Measurements from ENCODE around the gene KLHDC8B. TPM values are rescaled to one million over a fixed set of nuclear protein-coding genes. Genes with fewer than 3 reads are reported as not detected.

Gene KLHDC8B
- total RNA-seq (2022; extraction: Qiagen RNA extraction), result 4.3 to 6.4 TPM (median 5.5 TPM) in 5 replicates

DNA sequence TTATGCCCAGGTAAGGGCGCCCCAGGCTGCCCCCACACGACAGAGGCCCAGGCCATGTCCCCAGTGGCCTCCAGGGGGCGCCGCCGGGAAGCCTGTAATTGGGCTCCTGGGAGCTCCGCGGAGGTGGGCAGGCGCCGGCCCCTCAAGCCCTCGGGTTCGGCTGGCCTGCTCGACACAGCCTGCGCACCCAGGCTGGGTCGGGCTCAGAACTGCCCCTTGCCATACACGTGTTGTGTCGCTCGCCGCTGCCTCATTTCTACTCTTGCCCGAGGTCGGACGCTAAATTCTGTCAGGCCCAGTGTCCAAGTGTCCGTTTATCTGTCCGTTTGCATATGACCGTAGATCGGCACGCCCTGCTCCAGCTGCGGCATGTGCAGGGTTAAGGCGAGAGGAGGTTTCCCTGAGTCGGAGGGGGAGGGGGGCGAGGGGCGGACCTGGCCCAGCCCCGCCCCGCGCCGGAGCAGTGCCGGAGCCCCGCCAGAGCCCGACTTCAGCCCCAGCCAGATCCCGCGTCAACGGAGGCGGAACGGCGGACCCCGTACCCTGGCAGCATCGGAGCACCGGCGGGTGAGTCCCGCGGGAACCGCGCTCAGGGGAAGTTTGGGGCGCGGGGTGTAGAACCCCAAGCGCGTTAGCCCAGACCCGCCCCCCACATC is at the start of gene KLHDC8B:
Gene KLHDC8B (plus strand): TSS at position 480 of the 656 bp plus-strand sequence. CDS start 1,172 bp downstream, outside the sequence.

GRCh38 chr3:49132437-49133225 is 38.8 kb upstream of the KLHDC8B start, which contains the start of gene LAMB2:
Gene LAMB2 (minus strand): TSS chr3:49133050. CDS start chr3:49132867, 183 bp downstream.

DNA sequence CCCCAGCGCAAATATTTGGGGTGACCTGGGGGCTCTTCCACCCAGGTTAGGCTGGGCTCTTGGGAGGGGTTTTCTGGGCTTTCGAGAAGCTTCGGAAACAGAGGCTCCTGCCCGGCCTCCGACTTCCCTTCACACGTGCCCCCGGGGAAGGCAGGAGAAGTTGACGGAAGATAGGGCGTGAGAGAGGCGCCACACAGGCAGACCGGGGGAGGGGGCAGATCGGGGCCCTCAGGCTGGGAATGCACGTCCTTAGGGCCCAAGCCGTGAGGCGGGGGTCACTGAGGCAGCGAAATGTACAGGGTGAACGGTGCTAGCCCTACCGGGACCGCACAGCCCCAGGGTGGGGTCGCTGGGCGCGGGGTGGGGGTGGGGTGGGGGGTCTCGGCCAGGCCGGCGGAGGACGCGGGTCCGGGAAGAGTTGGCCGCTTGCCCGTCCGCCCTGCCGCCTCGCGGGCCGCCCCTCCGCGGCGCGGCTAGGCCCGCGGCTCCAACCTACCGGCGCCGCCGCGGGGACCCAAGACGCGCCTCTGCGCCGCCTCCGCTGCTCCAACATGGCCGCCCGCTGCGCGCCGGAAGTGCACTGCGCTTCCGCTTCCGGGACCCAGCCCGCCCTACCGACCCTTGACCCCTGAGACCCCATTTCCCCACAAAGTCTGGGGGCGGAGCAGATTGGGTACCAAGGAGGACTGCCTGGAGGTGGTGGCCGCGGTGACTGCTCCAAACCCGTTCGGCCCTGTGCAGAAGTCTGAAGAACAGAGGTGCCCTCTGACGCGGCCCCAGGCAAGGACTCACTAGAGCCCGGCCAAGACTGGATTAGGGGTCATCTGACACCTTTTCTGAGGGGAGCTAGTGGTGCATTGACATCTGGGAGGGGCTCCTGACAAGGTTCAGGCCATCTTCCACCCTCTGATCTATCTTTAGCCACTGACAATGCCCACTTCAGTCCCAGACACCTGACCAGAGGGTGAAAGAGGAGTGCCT is 5.3 kb upstream of the KLHDC8B start, which contains the start of gene CCDC71:
Gene CCDC71 (minus strand): TSS at position 561 of the 981 bp plus-strand sequence. CDS start 2,123 bp downstream, outside the sequence.

Other genes with a start within 250 kb of the KLHDC8B start
- 12.4 to 21.3 TPM (median 19.6 TPM) in 5 replicates for gene P4HTM, start 181.4 kb upstream of the KLHDC8B start, total RNA-seq (2022; extraction: Qiagen RNA extraction)
- gene WDR6, start 164.2 kb upstream of the KLHDC8B start, total RNA-seq (2022; extraction: Qiagen RNA extraction), result 60.5 to 79.4 TPM (median 74.0 TPM) in 5 replicates
- gene DALRD3, start 153.0 kb upstream of the KLHDC8B start, total RNA-seq (2022; extraction: Qiagen RNA extraction), result 18.4 to 26.9 TPM (median 25.6 TPM) in 5 replicates
- 55.1 to 94.9 TPM (median 94.0 TPM) in 5 replicates for gene NDUFAF3, start 149.5 kb upstream of the KLHDC8B start, total RNA-seq (2022; extraction: Qiagen RNA extraction)
- 152 to 164 TPM (median 157 TPM) in 5 replicates for gene IMPDH2, start 142.2 kb upstream of the KLHDC8B start, total RNA-seq (2022; extraction: Qiagen RNA extraction)
- gene QRICH1, start 77.5 kb upstream of the KLHDC8B start, total RNA-seq (2022; extraction: Qiagen RNA extraction), result 37.2 to 41.5 TPM (median 37.6 TPM) in 5 replicates
- 123 to 155 TPM (median 147 TPM) in 5 replicates for gene QARS1, start 66.8 kb upstream of the KLHDC8B start, total RNA-seq (2022; extraction: Qiagen RNA extraction)
- gene USP19, start 50.8 kb upstream of the KLHDC8B start, total RNA-seq (2022; extraction: Qiagen RNA extraction), result 18.7 to 26.6 TPM (median 25.1 TPM) in 5 replicates
- gene LAMB2, start 38.5 kb upstream of the KLHDC8B start, total RNA-seq (2022; extraction: Qiagen RNA extraction), result 80.0 to 111 TPM (median 107 TPM) in 5 replicates
- gene CCDC71, start 5.3 kb upstream of the KLHDC8B start, total RNA-seq (2022; extraction: Qiagen RNA extraction), result 12.1 to 15.3 TPM (median 14.5 TPM) in 5 replicates
- gene C3orf62, start 105.6 kb downstream of the KLHDC8B start, total RNA-seq (2022; extraction: Qiagen RNA extraction), result 1.5 to 2.2 TPM (median 1.9 TPM) in 5 replicates
- 10.3 to 14.8 TPM (median 13.2 TPM) in 5 replicates for gene USP4, start 168.5 kb downstream of the KLHDC8B start, total RNA-seq (2022; extraction: Qiagen RNA extraction)
- gene GPX1, start 186.8 kb downstream of the KLHDC8B start, total RNA-seq (2022; extraction: Qiagen RNA extraction), result 254 to 327 TPM (median 296 TPM) in 5 replicates
- gene RHOA, start 240.4 kb downstream of the KLHDC8B start, total RNA-seq (2022; extraction: Qiagen RNA extraction), result 451 to 557 TPM (median 457 TPM) in 5 replicates
- gene TCTA, start 240.8 kb downstream of the KLHDC8B start, total RNA-seq (2022; extraction: Qiagen RNA extraction), result 20.1 to 24.8 TPM (median 23.7 TPM) in 5 replicates

All from A549 treated with CORT108297 at 1 μM for 4 hours (cell line).